Right ventricle myocardium superior (tissue), 1 donor: ENCODE data around the gene TNIP3. TPM values are rescaled to one million over a fixed set of nuclear protein-coding genes. Genes with fewer than 3 reads are reported as not detected.

ENCODE experiments used
- ATAC-seq: fragments of 200-7000 bp; cut with Tn5 transposase; one replicate; pipeline ENCODE4 v1.9.1; 2020; ENCODE audit warnings: mild to moderate bottlenecking; ENCODE audit not compliant: poor library complexity
- DNase-seq: peaks from one replicate; pipeline ENCODE4 v3.0.0-alpha.2; 2020
- intact Hi-C: fragments of 100-400 bp; cut with DNase I; formaldehyde crosslinking; loops from one replicate; pipeline ENCODE4 v1.11.2; 2022
- total RNA-seq: library from RNA; stranded (reverse); fragmentation: NEBNext Ultra II Directional; extraction: Animal tissue kit (Norgen Biotek cat#: 25700); gene quantifications from one replicate; pipeline ENCODE4 v1.2.1, GENCODE V29; 2021
- donor health status: DM: no; HTN: yes; CAD: no; lungs with severe emphysema.

The TNIP3 gene
- total RNA-seq, 1 donor from 2014 or later, result not detected

DNA sequence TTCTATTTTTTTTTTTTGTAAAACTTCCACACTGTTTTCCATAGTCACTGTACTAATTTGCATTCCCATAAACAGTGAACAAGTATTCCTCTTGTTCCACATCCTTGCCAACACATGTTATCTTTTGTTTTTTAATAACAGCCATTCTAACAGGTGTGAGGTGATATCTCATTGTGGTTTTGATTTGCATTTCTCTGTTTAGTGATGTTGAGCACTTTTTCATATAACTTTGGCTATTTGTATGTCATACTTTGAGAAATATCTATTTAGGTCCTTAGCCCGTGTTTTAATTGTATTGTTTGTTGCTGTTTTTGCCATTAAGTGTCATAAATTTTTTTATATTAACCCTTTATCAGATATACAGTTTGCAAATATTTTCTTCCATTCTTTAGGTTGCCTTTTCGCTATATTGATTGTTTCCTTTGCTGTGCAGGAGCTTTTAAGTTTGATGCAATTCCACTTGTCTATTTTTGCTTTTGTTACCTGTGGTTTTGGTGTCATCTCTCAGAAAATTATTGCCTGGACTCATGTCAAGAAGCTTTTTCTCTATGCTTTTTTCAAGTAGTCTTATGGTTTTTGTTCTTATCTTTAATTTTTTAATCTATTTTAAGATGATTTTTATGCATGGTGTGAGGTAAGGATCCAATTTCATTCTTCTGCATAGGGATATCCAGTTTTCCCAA, 63.9 kb downstream of the TNIP3 start:
- no peak for DNase-seq
- ATAC-seq, result no peak
- intact Hi-C loops, result no loop called here

DNA sequence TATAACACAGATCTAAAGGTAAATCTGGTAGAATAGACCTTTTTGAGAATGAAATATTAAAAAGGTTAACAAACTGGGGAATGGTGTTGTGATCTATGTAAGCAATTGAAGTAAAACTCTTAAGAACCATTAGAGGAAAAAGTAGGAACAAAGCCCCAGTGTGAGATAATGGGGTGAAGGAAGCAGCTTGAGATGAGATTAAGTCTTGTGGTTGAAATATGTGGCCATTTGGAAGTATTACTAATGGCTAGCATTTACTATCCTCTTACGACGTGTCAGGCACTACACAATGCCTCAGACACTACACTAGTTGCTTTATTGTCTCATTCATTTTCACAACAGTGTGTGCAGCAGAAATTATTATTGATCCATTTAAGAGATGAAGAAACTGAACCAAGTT, 65.9 kb downstream of the TNIP3 start:
- ATAC-seq (no peak), DNase-seq (no peak)
- intact Hi-C loops, result loop anchor here (5.0 kb wide), 1 partner anchor 936 kb away; no protein-coding TSS in a partner anchor

DNA sequence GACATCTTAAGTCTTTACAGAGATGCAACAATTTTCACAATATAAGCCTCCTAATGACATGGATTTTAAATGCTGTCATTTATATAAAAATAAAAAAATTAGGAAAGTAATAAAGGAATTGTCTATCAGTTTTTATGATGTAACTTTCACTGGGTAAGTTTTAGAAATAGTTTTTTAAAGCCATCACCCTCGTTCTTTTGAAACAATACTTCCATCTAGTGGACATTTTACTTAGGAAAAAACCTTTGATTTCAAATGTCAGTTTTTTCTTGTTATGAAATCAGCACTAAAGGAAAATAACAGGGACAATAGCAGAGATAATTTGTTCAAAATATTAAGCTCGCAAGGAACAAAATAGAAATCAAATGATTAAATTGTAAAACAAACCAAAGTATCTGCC, 67.5 kb downstream of the TNIP3 start:
- intact Hi-C loops, result loop anchor here (5.0 kb wide), 1 partner anchor 934 kb away; no protein-coding TSS in a partner anchor
- ATAC-seq (no peak), DNase-seq (no peak)

DNA sequence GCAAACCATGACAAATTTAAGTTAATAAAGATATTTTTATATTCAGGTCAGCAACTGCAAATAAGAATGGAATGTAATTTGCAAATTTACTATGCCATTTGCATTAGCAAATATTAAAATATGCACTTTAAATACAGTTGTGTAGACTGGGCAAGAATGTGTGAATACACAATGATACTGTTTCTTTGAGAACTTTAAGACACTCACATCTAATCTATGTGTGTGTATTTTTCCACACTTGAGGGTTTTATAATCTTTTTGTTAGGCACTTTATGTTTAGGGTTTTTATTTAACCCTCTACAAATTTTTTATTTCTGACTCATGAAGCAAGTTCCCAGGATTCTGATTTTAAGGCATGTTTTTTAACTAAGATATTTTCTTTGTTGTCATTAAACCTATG, 67.9 kb downstream of the TNIP3 start:
- ATAC-seq, result no peak
- intact Hi-C loops, result loop anchor here (5.0 kb wide), 1 partner anchor 934 kb away; no protein-coding TSS in a partner anchor

DNA sequence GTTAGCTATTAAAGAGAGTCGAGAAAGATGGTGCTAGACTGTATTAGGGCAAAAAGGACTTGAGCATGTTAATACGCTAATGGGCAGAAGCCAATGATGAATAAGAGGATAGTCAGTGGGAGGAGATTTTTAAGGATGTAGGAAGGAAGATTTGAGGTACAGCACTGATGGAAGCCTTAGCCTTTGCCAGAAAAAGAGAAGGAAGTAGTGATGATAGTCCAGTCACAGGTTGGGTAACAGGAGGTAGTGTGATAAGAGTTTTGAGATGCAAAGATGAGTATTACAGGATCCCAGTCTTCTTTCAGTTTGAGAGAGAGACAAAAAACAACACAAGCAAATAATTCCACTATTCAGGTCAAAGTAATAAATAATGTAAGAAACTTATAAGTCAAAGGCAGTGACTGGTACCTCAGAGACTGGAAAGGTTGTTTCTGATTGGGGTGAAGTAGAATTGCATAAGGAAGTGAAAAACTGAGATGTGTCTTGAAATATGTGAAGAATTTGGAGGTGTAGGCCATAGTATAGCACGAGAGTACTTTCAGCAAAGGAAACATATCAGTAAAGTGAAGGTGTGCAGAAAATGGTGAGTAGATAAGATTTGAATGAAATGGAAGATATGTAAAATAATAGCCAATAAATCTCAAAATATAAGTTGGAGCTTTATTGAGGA, 69.7 kb downstream of the TNIP3 start:
- intact Hi-C loops, result no loop called here
- DNase-seq (no peak), ATAC-seq (no peak)

More for the DNA sequence above, 67.9 kb downstream of the TNIP3 start:
- DNase-seq, result no peak

DNA sequence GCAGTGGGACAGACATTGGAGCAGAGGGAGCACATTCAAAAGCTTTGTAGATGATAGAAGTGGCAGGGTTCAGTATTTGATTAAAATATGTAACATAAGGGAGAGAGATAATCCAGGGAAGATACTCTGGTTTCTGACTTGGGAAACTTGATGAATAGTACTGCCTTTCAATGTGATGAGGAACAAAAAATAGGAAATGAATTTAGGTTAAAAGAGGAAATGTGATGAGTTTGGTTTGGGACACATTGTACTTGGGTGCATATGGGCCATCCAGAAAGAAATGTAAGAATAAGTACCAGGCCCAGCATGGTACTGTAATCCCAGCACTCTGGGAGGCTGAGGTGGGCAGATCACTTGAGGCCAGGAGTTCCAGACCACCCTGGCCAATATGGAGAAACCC, 70.9 kb downstream of the TNIP3 start:
- no peak for DNase-seq
- no peak for ATAC-seq
- intact Hi-C loops, result no loop called here

DNA sequence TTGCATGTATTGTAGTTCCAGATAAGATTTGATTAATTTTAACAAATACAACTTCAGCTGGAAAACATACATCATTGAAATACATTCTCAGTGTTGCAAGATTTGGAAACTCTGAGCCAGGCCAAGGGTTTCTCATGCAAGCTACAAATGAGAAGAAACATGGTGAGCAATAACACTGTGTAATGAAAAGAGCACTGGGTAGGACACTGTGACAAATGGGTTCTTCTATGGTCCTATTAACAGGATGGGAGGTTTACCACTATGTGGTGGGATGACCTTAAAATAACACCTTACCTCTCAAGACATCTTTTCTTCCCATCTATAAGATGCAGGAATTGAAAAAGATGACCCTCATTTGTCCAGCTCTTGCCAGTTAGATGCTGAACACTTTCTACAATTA, 72.2 kb downstream of the TNIP3 start:
- ATAC-seq (no peak), DNase-seq (no peak)
- intact Hi-C loops, result no loop called here

DNA sequence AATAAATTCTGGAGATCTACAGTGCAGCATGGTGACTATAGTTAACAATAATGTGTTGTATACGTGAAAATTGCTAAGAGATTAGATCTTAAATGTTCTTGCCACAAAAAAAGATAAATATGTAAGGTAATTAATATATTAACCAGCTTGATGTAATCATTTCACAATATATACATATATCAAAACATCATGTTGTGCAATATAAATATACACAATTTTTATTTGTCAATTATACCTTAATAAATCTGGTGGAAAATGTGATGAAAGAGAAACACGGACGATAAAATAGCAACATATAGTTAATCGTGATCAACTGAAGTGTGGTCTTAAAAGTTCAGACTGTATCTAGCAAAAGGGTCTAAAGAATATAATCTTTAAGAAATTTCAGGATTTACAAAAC, 75.3 kb downstream of the TNIP3 start:
- intact Hi-C loops, result no loop called here
- no peak for ATAC-seq
- DNase-seq, result no peak

Other genes with a start within 250 kb of the TNIP3 start
- 8.0 TPM for gene PRDM5, start 241.6 kb downstream of the TNIP3 start, total RNA-seq
- gene NDNF, start 91.8 kb downstream of the TNIP3 start, total RNA-seq, result 8.1 TPM
- gene QRFPR, start 216.7 kb upstream of the TNIP3 start, total RNA-seq, result 0.78 TPM